Right atrium auricular region (tissue), 2 donors: ENCODE results near the gene SPATS2. TPM values are rescaled to one million over a fixed set of nuclear protein-coding genes. Genes with fewer than 3 reads are reported as not detected.
"Not testable (repeated sequence)": the region's sequence is repeated elsewhere in the genome, so short reads cannot be mapped to it uniquely, and the experiment has no call there.

ENCODE experiments used
- DNase-seq: peaks from one replicate; pipeline ENCODE4 v3.0.0-alpha.2; 2019; ENCODE audit warnings: low spot score
- H3K27ac ChIP-seq, 2 donors: fragments of 200-600 bp; sonication (generic); 1 replicate in 1 of 2; 2 replicates in 1 of 2; pipeline ENCODE4 v1.5.1; 2016 to 2019
- H3K27me3 ChIP-seq, 2 donors: fragments of 200-600 bp; sonication (generic); one replicate each; pipeline versions ENCODE4 v1.5.1 to v1.6.0; 2017 to 2019
- H3K36me3 ChIP-seq: fragments of 200-600 bp; sonication (generic); one replicate; pipeline ENCODE4 v1.5.1; 2016
- H3K4me1 ChIP-seq, 2 donors: fragments of 200-600 bp; sonication (generic); one replicate each; pipeline versions ENCODE4 v1.5.1 to v1.6.0; 2017 to 2019
- H3K4me3 ChIP-seq, 2 donors: fragments of 200-600 bp; sonication (generic); 1 replicate in 1 of 2; 2 replicates in 1 of 2; pipeline ENCODE4 v1.5.1; 2017 to 2019; ENCODE audit warnings: mild to moderate bottlenecking in 1 of 2, moderate library complexity in 1 of 2
- H3K9me3 ChIP-seq, 2 donors: fragments of 200-600 bp; sonication (generic); one replicate each; pipeline ENCODE4 v1.5.1; 2019
- total RNA-seq, 2 donors: library from RNA; depleted of rRNA; stranded (reverse); fragments of >200 nt; gene quantifications; one replicate each; pipeline ENCODE4 v1.1.0, GENCODE V29; 2016
- TF ChIP-seq, protein P1 (sequence below), 2 donors: fragments of 200-600 bp; sonication (generic); IDR thresholded peaks; one replicate each; pipeline ENCODE4 v1.5.1; 2019; ENCODE audit warnings: antibody characterized with exemption in 2 of 2

SPATS2 gene
- total RNA-seq, 2 donors from 2014 or later, result 4.6 to 7.6 TPM

GRCh38 chr12:49369411-49370145 is 2.3 kb downstream of the SPATS2 start:
- no peak overlapping the region for H3K4me3 ChIP-seq
- H3K36me3 ChIP-seq, result no peaks in the 10 kb centered on the region
- H3K9me3 ChIP-seq, result no peaks in the 10 kb centered on the region
- H3K27me3 ChIP-seq, result no peaks in the 10 kb centered on the region
- peaks cover 0 to 28% of the 10 kb centered on the region in 2 donors for H3K4me1 ChIP-seq
- H3K27ac ChIP-seq, result peak overlapping the region; percentile 38 to 45
- TF ChIP-seq, protein P1, sequence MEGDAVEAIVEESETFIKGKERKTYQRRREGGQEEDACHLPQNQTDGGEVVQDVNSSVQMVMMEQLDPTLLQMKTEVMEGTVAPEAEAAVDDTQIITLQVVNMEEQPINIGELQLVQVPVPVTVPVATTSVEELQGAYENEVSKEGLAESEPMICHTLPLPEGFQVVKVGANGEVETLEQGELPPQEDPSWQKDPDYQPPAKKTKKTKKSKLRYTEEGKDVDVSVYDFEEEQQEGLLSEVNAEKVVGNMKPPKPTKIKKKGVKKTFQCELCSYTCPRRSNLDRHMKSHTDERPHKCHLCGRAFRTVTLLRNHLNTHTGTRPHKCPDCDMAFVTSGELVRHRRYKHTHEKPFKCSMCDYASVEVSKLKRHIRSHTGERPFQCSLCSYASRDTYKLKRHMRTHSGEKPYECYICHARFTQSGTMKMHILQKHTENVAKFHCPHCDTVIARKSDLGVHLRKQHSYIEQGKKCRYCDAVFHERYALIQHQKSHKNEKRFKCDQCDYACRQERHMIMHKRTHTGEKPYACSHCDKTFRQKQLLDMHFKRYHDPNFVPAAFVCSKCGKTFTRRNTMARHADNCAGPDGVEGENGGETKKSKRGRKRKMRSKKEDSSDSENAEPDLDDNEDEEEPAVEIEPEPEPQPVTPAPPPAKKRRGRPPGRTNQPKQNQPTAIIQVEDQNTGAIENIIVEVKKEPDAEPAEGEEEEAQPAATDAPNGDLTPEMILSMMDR (IDR thresholded peaks at IDR 0.05), result peak; percentile 20 to 46
- DNase-seq, result no peak

- no peak for DNase-seq
- Histone ChIP-seq H3K27me3 (no peaks in the 10 kb centered on the region), H3K27ac (no peak overlapping the region), H3K4me3 (no peak overlapping the region), H3K4me1 (peaks cover 0 to 27% of the 10 kb centered on the region in 2 donors), H3K9me3 (no peaks in the 10 kb centered on the region), H3K36me3 (no peaks in the 10 kb centered on the region)
- TF ChIP-seq, protein P1 (IDR thresholded peaks at IDR 0.05), result no peak
These were observed 3.3 kb downstream of the SPATS2 start for GRCh38 chr12:49370539-49370938.

DNA sequence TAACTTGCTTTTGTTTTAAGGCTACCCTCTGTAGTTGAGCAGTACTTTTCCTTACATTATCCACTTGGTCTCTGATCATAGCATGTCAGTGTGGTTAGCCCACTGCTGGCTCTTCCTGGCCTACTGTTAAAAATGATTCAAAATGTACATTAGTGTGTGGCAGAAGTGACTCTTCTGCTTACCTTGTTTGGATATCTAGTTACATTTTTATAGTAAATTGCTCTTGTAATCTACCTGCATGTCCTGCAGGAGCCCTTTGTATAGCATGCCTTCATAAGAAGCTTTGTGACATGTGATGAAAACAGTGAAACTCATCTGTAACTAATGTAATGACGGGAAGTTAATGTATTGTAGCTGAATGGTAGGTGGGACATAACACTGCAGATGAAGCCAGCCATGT is 8.1 kb downstream of the SPATS2 start:
- Histone ChIP-seq H3K4me1 (no peaks in the 10 kb centered on the region), H3K27ac (no peak overlapping the region), H3K4me3 (no peak overlapping the region), H3K27me3 (no peaks in the 10 kb centered on the region), H3K9me3 (no peaks in the 10 kb centered on the region), H3K36me3 (no peaks in the 10 kb centered on the region)
- TF ChIP-seq, protein P1 (IDR thresholded peaks at IDR 0.05), result no peak
- DNase-seq, result no peak

GRCh38 chr12:49377386-49377785 is 10.1 kb downstream of the SPATS2 start:
- no peaks in the 10 kb centered on the region for H3K27me3 ChIP-seq
- TF ChIP-seq, protein P1 (IDR thresholded peaks at IDR 0.05), result no peak
- DNase-seq, result no peak
- no peaks in the 10 kb centered on the region for H3K4me1 ChIP-seq
- H3K9me3 ChIP-seq, result no peaks in the 10 kb centered on the region
- H3K36me3 ChIP-seq, result no peaks in the 10 kb centered on the region
- no peak overlapping the region for H3K4me3 ChIP-seq
- H3K27ac ChIP-seq, result no peak overlapping the region

- not testable (repeated sequence) for H3K9me3 ChIP-seq, H3K27ac ChIP-seq, DNase-seq, H3K36me3 ChIP-seq, H3K4me3 ChIP-seq, H3K27me3 ChIP-seq, H3K4me1 ChIP-seq
These were observed 12.9 kb downstream of the SPATS2 start for GRCh38 chr12:49380184-49380583.

- Histone ChIP-seq H3K27ac (no peak overlapping the region), H3K27me3 (no peaks in the 10 kb centered on the region), H3K9me3 (no peaks in the 10 kb centered on the region), H3K4me1 (no peaks in the 10 kb centered on the region), H3K4me3 (no peak overlapping the region), H3K36me3 (no peaks in the 10 kb centered on the region)
- TF ChIP-seq, protein P1 (IDR thresholded peaks at IDR 0.05), result no peak
- no peak for DNase-seq
These were observed 21.6 kb downstream of the SPATS2 start for GRCh38 chr12:49388682-49389386.
